Body of pancreas (tissue), 4 donors: Measurements from ENCODE around the gene IPO5. TPM values are rescaled to one million over a fixed set of nuclear protein-coding genes. Genes with fewer than 3 reads are reported as not detected.
"Not testable (repeated sequence)": the region's sequence is repeated elsewhere in the genome, so short reads cannot be mapped to it uniquely, and the experiment has no call there.

Experiments used
- ATAC-seq: fragments of 150-250 bp; one replicate; pipeline ENCODE4 v1.9.1; 2016
- DNase-seq, 4 donors: peaks; one replicate each; pipeline ENCODE4 v3.0.0-alpha.2; 2019
- H3K27ac ChIP-seq, 4 donors: fragments of 200-600 bp; sonication (generic); 1 replicate in 3 of 4; 2 replicates in 1 of 4; pipeline versions ENCODE4 v1.5.1 to v1.6.1; 2016 to 2019; ENCODE audit warnings: mild to moderate bottlenecking in 1 of 4, mixed read lengths in 1 of 4, moderate library complexity in 1 of 4
- H3K27me3 ChIP-seq, 2 donors: fragments of 200-600 bp; sonication (generic); one replicate each; pipeline ENCODE4 v1.6.0; 2016; ENCODE audit warnings: mild to moderate bottlenecking in 1 of 2
- H3K36me3 ChIP-seq, 2 donors: fragments of 200-600 bp; sonication (generic); replicated peaks in 1 of 2; 2 replicates each; pipeline ENCODE4 v1.5.1; 2016; ENCODE audit warnings: low read depth in 2 of 2; ENCODE audit not compliant: insufficient read depth in 1 of 2
- H3K4me1 ChIP-seq: fragments of 200-600 bp; sonication (generic); one replicate; pipeline ENCODE4 v1.6.0; 2016
- H3K4me3 ChIP-seq, 2 donors: fragments of 200-600 bp; sonication (generic); 1 replicate in 1 of 2; 2 replicates in 1 of 2; pipeline ENCODE4 v1.5.1; 2016 to 2019
- H3K9me3 ChIP-seq, 3 donors: fragments of 200-600 bp; sonication (generic); 1 replicate in 2 of 3; 2 replicates in 1 of 3; pipeline ENCODE4 v1.5.1; 2016
- POLR2A ChIP-seq, 3 donors: fragments of 450-650 bp; IDR thresholded peaks; one replicate each; pipeline ENCODE4 v1.6.1; 2016; ENCODE audit warnings: antibody characterized with exemption in 3 of 3, mild to moderate bottlenecking in 2 of 3
- WGBS, 2 donors: methylation state at CpG; one replicate each; pipeline ENCODE4 v1.1.5; 2017; 5-methylcytosine and 5-hydroxymethylcytosine counted together
- intact Hi-C: fragments of 100-400 bp; cut with DNase I; formaldehyde crosslinking; loops from one replicate; pipeline ENCODE4 v1.15.1; 2023
- total RNA-seq, 2 donors: library from RNA; depleted of rRNA; stranded (reverse); fragments of >200 nt; gene quantifications; one replicate each; pipeline ENCODE4 v1.1.0, GENCODE V29; 2016
- TF ChIP-seq, protein P1 (sequence below), 7 experiments: fragments of 450-650 bp in 4 of 7; fragments of 200-600 bp in 3 of 7; sonication (generic) in 3 of 7; IDR thresholded peaks; one replicate each; pipeline ENCODE4 v1.5.1; 2016 to 2019; ENCODE audit warnings: antibody characterized with exemption in 7 of 7

Gene IPO5
- total RNA-seq, 2 donors from 2014 or later, result 84.0 to 96.8 TPM

DNA sequence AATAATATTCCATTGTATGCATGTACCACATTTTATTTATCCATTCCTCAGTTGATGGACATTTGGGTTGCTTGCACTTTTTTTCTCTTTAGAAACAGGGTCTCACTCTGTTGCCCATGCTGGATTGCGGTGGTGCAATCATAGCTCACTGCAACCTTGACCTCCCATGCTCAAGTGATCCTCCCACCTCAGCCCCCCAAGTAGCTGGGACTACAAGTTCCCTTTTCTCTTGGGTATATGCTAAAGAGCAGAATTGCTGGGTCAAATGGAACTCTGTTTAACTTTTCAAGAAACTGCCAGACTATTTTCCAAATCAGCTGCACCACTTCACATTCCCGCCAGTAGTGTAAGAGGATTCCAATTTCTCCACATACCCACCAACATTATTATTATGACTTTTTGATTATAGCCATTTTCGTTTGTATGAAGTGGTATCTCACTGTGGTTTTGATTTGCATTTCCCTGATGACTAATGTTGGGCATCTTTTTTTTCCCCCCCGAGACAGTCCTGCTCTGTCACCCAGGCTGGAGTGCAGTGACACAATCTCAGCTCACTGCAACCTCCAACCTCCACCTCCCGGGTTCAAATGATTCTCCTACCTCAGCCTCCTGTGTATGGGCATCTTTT is 7.6 kb upstream of the IPO5 start:
- Histone ChIP-seq H3K4me1 (no peaks in the 10 kb centered on the region), H3K4me3 (no peak overlapping the region), H3K36me3 (no peaks in the 10 kb centered on the region), H3K9me3 (no peaks in the 10 kb centered on the region), H3K27ac (no peak overlapping the region), H3K27me3 (no peaks in the 10 kb centered on the region)
- 90 to 91% methylated on average over 5 of the region's 5 CpGs for WGBS, 2 donors
- intact Hi-C loops, result no loop called here
- ATAC-seq, result no peak
- no peak for DNase-seq
- no peak for TF ChIP-seq POLR2A (IDR thresholded peaks at IDR 0.05)
- TF ChIP-seq, protein P1, sequence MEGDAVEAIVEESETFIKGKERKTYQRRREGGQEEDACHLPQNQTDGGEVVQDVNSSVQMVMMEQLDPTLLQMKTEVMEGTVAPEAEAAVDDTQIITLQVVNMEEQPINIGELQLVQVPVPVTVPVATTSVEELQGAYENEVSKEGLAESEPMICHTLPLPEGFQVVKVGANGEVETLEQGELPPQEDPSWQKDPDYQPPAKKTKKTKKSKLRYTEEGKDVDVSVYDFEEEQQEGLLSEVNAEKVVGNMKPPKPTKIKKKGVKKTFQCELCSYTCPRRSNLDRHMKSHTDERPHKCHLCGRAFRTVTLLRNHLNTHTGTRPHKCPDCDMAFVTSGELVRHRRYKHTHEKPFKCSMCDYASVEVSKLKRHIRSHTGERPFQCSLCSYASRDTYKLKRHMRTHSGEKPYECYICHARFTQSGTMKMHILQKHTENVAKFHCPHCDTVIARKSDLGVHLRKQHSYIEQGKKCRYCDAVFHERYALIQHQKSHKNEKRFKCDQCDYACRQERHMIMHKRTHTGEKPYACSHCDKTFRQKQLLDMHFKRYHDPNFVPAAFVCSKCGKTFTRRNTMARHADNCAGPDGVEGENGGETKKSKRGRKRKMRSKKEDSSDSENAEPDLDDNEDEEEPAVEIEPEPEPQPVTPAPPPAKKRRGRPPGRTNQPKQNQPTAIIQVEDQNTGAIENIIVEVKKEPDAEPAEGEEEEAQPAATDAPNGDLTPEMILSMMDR (IDR thresholded peaks at IDR 0.05), result no peak

DNA sequence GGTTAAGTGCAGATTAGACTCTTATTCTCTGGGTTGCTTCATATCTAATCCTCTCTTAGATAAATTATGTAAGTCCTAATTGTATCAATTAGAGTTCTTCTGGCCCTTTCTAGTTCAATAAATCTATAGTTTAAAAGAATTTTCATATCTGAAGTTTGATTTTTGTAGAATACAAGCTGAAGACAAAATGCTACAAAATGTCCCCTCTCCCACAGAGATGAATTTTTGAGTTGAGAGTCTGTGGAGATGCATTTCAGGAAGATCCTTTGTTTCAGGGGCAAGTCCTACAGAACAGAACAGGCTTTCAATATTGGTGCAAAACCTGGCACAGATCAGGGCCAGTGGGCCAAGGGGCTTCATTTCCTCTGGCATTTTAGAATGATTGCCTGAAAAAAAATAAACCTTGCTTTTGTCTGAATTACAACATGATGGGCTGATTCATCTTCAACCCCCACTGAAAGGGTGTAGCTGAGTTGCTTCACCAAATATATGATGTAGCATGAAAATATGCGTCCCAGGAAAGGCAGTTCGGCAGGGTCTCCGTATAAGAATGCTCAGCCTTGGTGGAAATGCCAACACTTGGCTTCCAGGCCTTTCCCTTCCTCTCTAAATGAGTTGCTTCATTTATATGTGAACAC is 6.4 kb upstream of the IPO5 start:
- no peaks in the 10 kb centered on the region for H3K9me3 ChIP-seq
- no peaks in the 10 kb centered on the region for H3K4me1 ChIP-seq
- DNase-seq, result no peak
- no peaks in the 10 kb centered on the region for H3K27me3 ChIP-seq
- no peak overlapping the region for H3K4me3 ChIP-seq
- no peak for ATAC-seq
- WGBS, 2 donors, result 85 to 86% methylated on average over 3 of the region's 3 CpGs
- no peak overlapping the region for H3K27ac ChIP-seq
- no peaks in the 10 kb centered on the region for H3K36me3 ChIP-seq
- intact Hi-C loops, result no loop called here
- no peak for TF ChIP-seq POLR2A (IDR thresholded peaks at IDR 0.05)
- TF ChIP-seq, protein P1 (IDR thresholded peaks at IDR 0.05), result no peak

DNA sequence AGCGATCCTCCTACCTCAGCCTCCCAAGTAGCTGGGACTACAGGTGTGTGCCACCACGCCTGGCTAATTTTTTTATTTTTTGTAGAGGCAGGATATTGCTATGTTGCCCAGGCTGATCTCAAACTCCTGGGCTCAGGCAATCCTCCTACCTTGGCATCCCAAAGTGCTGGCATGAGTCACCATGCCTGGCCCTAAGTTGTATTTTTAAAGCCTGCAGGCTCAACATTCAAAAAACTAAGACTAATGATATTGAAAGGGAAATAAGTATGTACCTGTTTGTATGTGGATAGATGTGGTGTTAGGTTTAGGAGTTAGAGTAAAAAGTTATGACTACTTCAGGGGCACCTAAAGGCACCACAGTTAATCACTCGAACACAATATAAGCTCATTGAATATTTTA is 5.4 kb upstream of the IPO5 start:
- Histone ChIP-seq H3K4me3 (no peak overlapping the region), H3K27me3 (no peaks in the 10 kb centered on the region), H3K27ac (no peak overlapping the region), H3K36me3 (no peaks in the 10 kb centered on the region), H3K9me3 (no peaks in the 10 kb centered on the region), H3K4me1 (no peaks in the 10 kb centered on the region)
- TF ChIP-seq, protein P1 (IDR thresholded peaks at IDR 0.05), result no peak
- no peak for TF ChIP-seq POLR2A (IDR thresholded peaks at IDR 0.05)
- ATAC-seq (no peak), DNase-seq (no peak)
- WGBS, 2 donors, result 88 to 96% methylated on average over 3 of the region's 3 CpGs
- intact Hi-C loops, result no loop called here

DNA sequence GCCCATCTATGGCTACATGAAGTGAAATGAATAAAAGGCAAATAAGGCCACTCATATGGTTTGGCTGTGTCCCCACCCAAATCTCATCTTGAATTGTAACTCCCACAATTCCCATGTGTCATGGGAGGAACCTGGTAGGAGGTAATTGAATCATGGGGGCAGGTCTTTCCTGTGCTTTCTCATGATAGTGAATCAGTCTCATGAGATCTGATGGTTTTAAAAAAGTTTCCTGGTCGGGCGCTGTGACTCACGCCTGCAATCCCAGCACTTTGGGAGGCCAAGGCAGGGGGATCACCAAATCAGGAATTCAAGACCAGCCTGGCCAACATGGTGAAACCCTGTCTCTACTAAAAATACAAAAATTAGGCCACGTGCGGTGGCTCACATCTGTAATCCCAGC is 4.2 kb upstream of the IPO5 start:
- not testable (repeated sequence) for ATAC-seq

DNA sequence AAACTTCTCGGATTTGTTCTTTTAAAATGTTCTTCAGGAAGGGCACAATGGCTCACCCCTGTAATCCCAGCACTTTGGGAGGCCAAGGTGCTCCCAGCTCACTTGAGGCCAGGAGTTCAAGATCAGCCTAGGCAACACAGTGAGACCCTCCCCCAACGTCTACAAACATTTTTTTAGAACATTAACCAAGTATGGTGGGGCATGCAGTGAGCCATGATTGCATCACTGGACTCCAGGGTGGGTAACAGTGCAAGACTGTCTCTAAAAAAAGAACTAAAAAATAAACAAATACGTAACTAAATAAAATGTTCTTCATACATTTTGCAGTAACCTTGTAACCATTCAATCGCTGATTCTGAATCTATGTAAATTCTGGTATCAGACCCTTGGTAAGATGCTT is 2.1 kb upstream of the IPO5 start:
- 76 to 82% methylated on average over 4 of the region's 4 CpGs for WGBS, 2 donors
- no peaks in the 10 kb centered on the region for H3K36me3 ChIP-seq
- H3K27me3 ChIP-seq, result no peaks in the 10 kb centered on the region
- H3K4me3 ChIP-seq, result no peak overlapping the region
- TF ChIP-seq, protein P1 (IDR thresholded peaks at IDR 0.05), result no peak
- TF ChIP-seq POLR2A (IDR thresholded peaks at IDR 0.05), result no peak
- H3K27ac ChIP-seq, result no peak overlapping the region
- intact Hi-C loops, result no loop called here
- no peak for DNase-seq
- no peaks in the 10 kb centered on the region for H3K4me1 ChIP-seq
- no peak for ATAC-seq
- H3K9me3 ChIP-seq, result no peaks in the 10 kb centered on the region

More for the DNA sequence above, 4.2 kb upstream of the IPO5 start:
- H3K4me1 ChIP-seq, intact Hi-C loops, H3K27me3 ChIP-seq, H3K4me3 ChIP-seq, H3K9me3 ChIP-seq, H3K36me3 ChIP-seq, H3K27ac ChIP-seq, DNase-seq: not testable (repeated sequence)
- WGBS, 2 donors, result 86 to 87% methylated on average over 5 of the region's 5 CpGs

DNA sequence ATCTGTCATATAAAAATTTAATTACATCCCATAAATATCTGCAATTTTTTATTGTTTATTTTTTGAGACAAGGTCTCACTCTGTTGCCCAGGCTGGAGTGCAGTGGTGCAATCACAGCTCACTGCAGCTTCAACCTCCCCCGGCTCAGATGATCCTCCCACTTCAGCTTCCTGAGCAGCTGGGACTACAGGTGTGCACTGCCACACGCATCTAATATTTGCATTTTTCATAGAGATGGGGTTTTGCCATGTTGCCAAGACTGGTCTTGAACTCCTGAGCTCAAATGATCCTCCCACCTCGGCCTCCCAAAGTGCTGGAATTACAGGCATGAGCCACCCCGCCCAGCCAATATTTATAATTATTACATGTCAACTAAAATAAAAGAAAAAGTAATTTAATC is 644 bp upstream of the IPO5 start:
- WGBS, 2 donors, result 55 to 71% methylated on average over 4 of the region's 4 CpGs
- H3K27ac ChIP-seq, result not testable (repeated sequence)

More for the DNA sequence above, 644 bp upstream of the IPO5 start:
- H3K27me3 ChIP-seq, H3K9me3 ChIP-seq, H3K4me1 ChIP-seq, intact Hi-C loops, H3K4me3 ChIP-seq, DNase-seq, H3K36me3 ChIP-seq, ATAC-seq: not testable (repeated sequence)
